Esophagus muscularis mucosa (tissue), 4 donors: ENCODE measurements around the gene ADGRD2.

Source experiments
- CTCF ChIP-seq, 3 experiments: fragments of 200-600 bp in 2 of 3; fragments of 450-650 bp in 1 of 3; sonication (generic) in 2 of 3; IDR thresholded peaks; one replicate each; pipeline ENCODE4 v1.5.1; 2017 to 2019; ENCODE audit warnings: antibody characterized with exemption in 3 of 3, mild to moderate bottlenecking in 2 of 3, moderate library complexity in 1 of 3
- EP300 ChIP-seq: sonication (generic); formaldehyde crosslinking; IDR thresholded peaks from one replicate; pipeline ENCODE4 v1.6.1; 2017; ENCODE audit warnings: antibody characterized with exemption
- POLR2A ChIP-seq: fragments of 450-650 bp; IDR thresholded peaks from one replicate; pipeline ENCODE4 v1.6.1; 2017; ENCODE audit warnings: antibody characterized with exemption, moderate library complexity, mild to moderate bottlenecking, low read depth

- TF ChIP-seq EP300 (no peak), CTCF (IDR thresholded peaks at IDR 0.05) (no peak), POLR2A (no peak)
Observed at GRCh38 chr9:124477648-124478285, 27.5 kb downstream of the ADGRD2 start.
